Ishikawa (cell line): ENCODE results near the gene ELOVL2.

ENCODE experiments used
- RAD21 ChIP-seq: IDR thresholded peaks from 2 replicates; pipeline ENCODE4 v1.6.1; 2012; ENCODE audit warnings: low read depth
- ZBTB7A ChIP-seq: IDR thresholded peaks from 2 replicates; pipeline ENCODE4 v1.6.1; 2012; ENCODE audit warnings: low read depth
- TF ChIP-seq, protein P1 (sequence below): IDR thresholded peaks from 2 replicates; pipeline ENCODE4 v1.6.1; 2012; ENCODE audit warnings: low read depth, mild to moderate bottlenecking

DNA sequence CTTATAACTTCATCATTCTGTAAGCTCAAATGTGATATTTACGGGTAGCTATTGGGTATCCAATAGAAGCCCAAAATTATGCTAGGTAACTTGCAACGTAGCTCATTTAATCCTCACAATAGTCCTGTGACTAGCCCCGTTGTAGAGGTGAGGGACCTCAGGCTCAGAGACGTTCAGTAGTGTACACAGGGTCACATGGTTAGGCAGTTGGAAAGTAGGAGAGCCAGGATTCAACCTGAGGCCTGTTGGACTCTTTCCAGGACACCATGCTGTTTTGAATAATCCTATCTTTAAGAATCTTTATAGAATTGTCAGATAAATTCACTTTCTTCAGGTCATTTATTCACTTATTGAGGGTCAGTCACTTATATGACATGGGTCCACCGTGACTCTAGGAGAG, 9.2 kb upstream of the ELOVL2 start:
- TF ChIP-seq ZBTB7A (no peak), RAD21 (no peak)
- TF ChIP-seq, protein P1, sequence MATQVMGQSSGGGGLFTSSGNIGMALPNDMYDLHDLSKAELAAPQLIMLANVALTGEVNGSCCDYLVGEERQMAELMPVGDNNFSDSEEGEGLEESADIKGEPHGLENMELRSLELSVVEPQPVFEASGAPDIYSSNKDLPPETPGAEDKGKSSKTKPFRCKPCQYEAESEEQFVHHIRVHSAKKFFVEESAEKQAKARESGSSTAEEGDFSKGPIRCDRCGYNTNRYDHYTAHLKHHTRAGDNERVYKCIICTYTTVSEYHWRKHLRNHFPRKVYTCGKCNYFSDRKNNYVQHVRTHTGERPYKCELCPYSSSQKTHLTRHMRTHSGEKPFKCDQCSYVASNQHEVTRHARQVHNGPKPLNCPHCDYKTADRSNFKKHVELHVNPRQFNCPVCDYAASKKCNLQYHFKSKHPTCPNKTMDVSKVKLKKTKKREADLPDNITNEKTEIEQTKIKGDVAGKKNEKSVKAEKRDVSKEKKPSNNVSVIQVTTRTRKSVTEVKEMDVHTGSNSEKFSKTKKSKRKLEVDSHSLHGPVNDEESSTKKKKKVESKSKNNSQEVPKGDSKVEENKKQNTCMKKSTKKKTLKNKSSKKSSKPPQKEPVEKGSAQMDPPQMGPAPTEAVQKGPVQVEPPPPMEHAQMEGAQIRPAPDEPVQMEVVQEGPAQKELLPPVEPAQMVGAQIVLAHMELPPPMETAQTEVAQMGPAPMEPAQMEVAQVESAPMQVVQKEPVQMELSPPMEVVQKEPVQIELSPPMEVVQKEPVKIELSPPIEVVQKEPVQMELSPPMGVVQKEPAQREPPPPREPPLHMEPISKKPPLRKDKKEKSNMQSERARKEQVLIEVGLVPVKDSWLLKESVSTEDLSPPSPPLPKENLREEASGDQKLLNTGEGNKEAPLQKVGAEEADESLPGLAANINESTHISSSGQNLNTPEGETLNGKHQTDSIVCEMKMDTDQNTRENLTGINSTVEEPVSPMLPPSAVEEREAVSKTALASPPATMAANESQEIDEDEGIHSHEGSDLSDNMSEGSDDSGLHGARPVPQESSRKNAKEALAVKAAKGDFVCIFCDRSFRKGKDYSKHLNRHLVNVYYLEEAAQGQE = no peak
